K562 (cell line): ENCODE results near the gene ZNF566. TPM values are rescaled to one million over a fixed set of nuclear protein-coding genes. Genes with fewer than 3 reads are reported as not detected.
A peak's percentile ranks its signal among the peaks of the same experiment; 100 is the strongest.

Experiments used
- ATF2 ChIP-seq: sonication (generic); formaldehyde crosslinking; IDR thresholded peaks from 2 replicates; pipeline ENCODE4 v1.8.1; 2022; ENCODE audit warnings: missing genetic modification reagents
- BCLAF1 ChIP-seq, 2 experiments: fragments of 450-650 bp in 1 of 2; IDR thresholded peaks; 2 replicates each; pipeline ENCODE4 v1.6.1; 2011 to 2017; ENCODE audit warnings: low read depth in 2 of 2, antibody characterized with exemption in 1 of 2, borderline replicate concordance in 1 of 2, low read length in 1 of 2, mild to moderate bottlenecking in 1 of 2, mixed read lengths in 1 of 2; ENCODE audit not compliant: control insufficient read depth in 1 of 2
- CTCF ChIP-seq, 3 experiments: IDR thresholded peaks in 2 of 3; conservative IDR thresholded peaks in 1 of 3; 2 replicates each; pipeline ENCODE4 v1.5.1; 2011 to 2012; ENCODE audit warnings: low read length in 3 of 3, mild to moderate bottlenecking in 3 of 3, control low read depth in 2 of 3, improper control_type of control experiment in 1 of 3, inconsistent platforms in 1 of 3, low read depth in 1 of 3, mixed read lengths in 1 of 3, moderate library complexity in 1 of 3; ENCODE audit not compliant: insufficient read depth in 2 of 3
- FOXA1 ChIP-seq: fragments of 450-650 bp; IDR thresholded peaks from 2 replicates; pipeline ENCODE4 v1.6.1; 2016; ENCODE audit warnings: mild to moderate bottlenecking, borderline replicate concordance
- FOXP1 ChIP-seq: sonication (generic); formaldehyde crosslinking; IDR thresholded peaks from 2 replicates; pipeline ENCODE4 v1.8.0; 2022; ENCODE audit warnings: mild to moderate bottlenecking, missing genetic modification reagents
- HINFP ChIP-seq: fragments of 450-650 bp; conservative IDR thresholded peaks from 2 replicates; pipeline ENCODE4 v1.6.1; 2016; ENCODE audit warnings: missing genetic modification characterization, low read depth, mild to moderate bottlenecking, control low read depth, missing compliant biosample characterization
- ID3 ChIP-seq, 2 experiments: fragments of 250-450 bp in 1 of 2; fragments of 450-650 bp in 1 of 2; sonication (Bioruptor Pico) in 1 of 2; IDR thresholded peaks; 2 replicates each; pipeline versions ENCODE4 v1.6.1 to v1.8.0; 2016 to 2021; ENCODE audit warnings: mild to moderate bottlenecking in 2 of 2, moderate library complexity in 2 of 2, missing compliant biosample characterization in 1 of 2, missing genetic modification characterization in 1 of 2
- MEF2D ChIP-seq: conservative IDR thresholded peaks from 2 replicates; pipeline ENCODE4 v1.6.1; 2016; ENCODE audit warnings: low read depth, missing genetic modification characterization, missing compliant biosample characterization
- POU5F1 ChIP-seq: fragments of 150-350 bp; IDR thresholded peaks from 2 replicates; pipeline ENCODE4 v1.6.1; 2014; ENCODE audit warnings: borderline replicate concordance, low read length, low read depth, mild to moderate bottlenecking; ENCODE audit not compliant: partially characterized antibody
- RBM17 ChIP-seq: fragments of 200-400 bp; formaldehyde crosslinking; IDR thresholded peaks from 2 replicates; pipeline ENCODE4 v1.6.1; 2017; ENCODE audit warnings: low read depth, mild to moderate bottlenecking, low read length, borderline replicate concordance
- RUNX1 ChIP-seq: sonication (generic); IDR thresholded peaks from 2 replicates; pipeline ENCODE4 v1.6.1; 2016; ENCODE audit warnings: antibody characterized with exemption, low read depth
- SIX5 ChIP-seq, 2 experiments: IDR thresholded peaks; 2 replicates each; pipeline ENCODE4 v1.6.1; 2011; ENCODE audit warnings: low read length in 2 of 2, borderline replicate concordance in 1 of 2, low read depth in 1 of 2, mild to moderate bottlenecking in 1 of 2, moderate library complexity in 1 of 2; ENCODE audit not compliant: insufficient read depth in 1 of 2
- TCF7L2 ChIP-seq: fragments of 150-350 bp; IDR thresholded peaks from 2 replicates; pipeline ENCODE4 v1.6.1; 2016; ENCODE audit warnings: low read depth, mild to moderate bottlenecking, low read length, moderate library complexity
- ZNF830 ChIP-seq: fragments of 250-450 bp; sonication (Bioruptor Pico); IDR thresholded peaks from 2 replicates; pipeline ENCODE4 v1.5.0; 2021; ENCODE audit warnings: mild to moderate bottlenecking
- ZZZ3 ChIP-seq: fragments of 450-650 bp; IDR thresholded peaks from 2 replicates; pipeline ENCODE4 v1.6.1; 2016; ENCODE audit warnings: antibody characterized with exemption, mild to moderate bottlenecking, moderate library complexity
- polyA plus RNA-seq, 8 experiments: library from polyadenylated mRNA; depleted of rRNA in 4 of 8; stranded (reverse) in 5 of 8; unstranded in 3 of 8; fragments of >200 nt; fragmentation: Nextera tagmentation in 2 of 8; fragmentation: Illumina TruSeq in 1 of 8; extraction: Ambion mirVana in 2 of 8; extraction: Trizol in 1 of 8; gene quantifications; 2 replicates each; pipeline versions ENCODE4 v1.2.1 to v1.2.3, GENCODE V29; 2011 to 2014; ENCODE audit warnings: inconsistent platforms in 1 of 8, missing spikeins in 1 of 8
- total RNA-seq, 7 experiments: library from RNA; depleted of rRNA in 6 of 7; stranded (reverse); fragments of >200 nt in 6 of 7; fragmentation: Illumina TruSeq in 2 of 7; extraction: Trizol in 2 of 7; gene quantifications; 2 replicates each; pipeline versions ENCODE4 v1.2.1 to v1.2.3, GENCODE V29; 2011 to 2021; ENCODE audit warnings: low replicate concordance in 1 of 7

Gene ZNF566
- total and polyA plus RNA-seq, 9 of the 15 experiments (the other 6 are each of a cell fraction or from before 2014, with no cell fraction given): 5.5 to 11.4 (median 9.7) TPM

- TF ChIP-seq RBM17: no peak
- no peak for TF ChIP-seq ZNF830 (CRISPR knock-in tag)
- TF ChIP-seq HINFP (tag): no peak
- TF ChIP-seq ZZZ3: no peak
- no peak for TF ChIP-seq TCF7L2
- peak; percentile 4 to 19 (median 18); a peak in 2 of 6 replicates for TF ChIP-seq CTCF (IDR thresholded peaks at IDR 0.05 in 2 of 3, conservative IDR thresholded peaks at IDR 0.05 in 1 of 3; ENCODE audit: insufficient read depth in 2 of 3, low read depth in 1 of 3, low read length in 3 of 3)
- TF ChIP-seq POU5F1: no peak
- no peak for TF ChIP-seq RUNX1
- TF ChIP-seq SIX5 (IDR thresholded peaks at IDR 0.05; ENCODE audit: borderline replicate concordance in 1 of 2, insufficient read depth in 1 of 2, low read depth in 1 of 2, low read length in 2 of 2): peak; percentile 53 to 54; a peak in 2 of 4 replicates
- no peak for TF ChIP-seq FOXP1
- no peak for TF ChIP-seq MEF2D
- no peak for TF ChIP-seq ATF2 (CRISPR knock-in tag)
- no peak for TF ChIP-seq FOXA1
- TF ChIP-seq ID3 (CRISPR knock-in tag; IDR thresholded peaks at IDR 0.05): no peak
- TF ChIP-seq ID3 (tag; IDR thresholded peaks at IDR 0.05): peak; percentile 61; the same call in 1 of the 2 replicates
- no peak for TF ChIP-seq BCLAF1 (IDR thresholded peaks at IDR 0.05; ENCODE audit: borderline replicate concordance in 1 of 2, control insufficient read depth in 1 of 2, low read depth in 2 of 2, low read length in 1 of 2)
Observed at GRCh38 chr19:36489118-36489919, at the start of gene ZNF566 (continued).
